Immature natural killer cell (primary cell): ENCODE measurements around the gene SCNN1G. TPM values are rescaled to one million over a fixed set of nuclear protein-coding genes. Genes with fewer than 3 reads are reported as not detected.

Experiments used
- DNase-seq, 3 donors: peaks; one replicate each; pipeline ENCODE4 v3.0.0; 2022; ENCODE audit warnings: mixed read lengths in 1 of 3
- H3K27ac Mint-ChIP-seq, 6 donors: one replicate each; pipeline ENCODE4 v1.8.0; 2020; ENCODE audit warnings: mixed read lengths in 6 of 6, mild to moderate bottlenecking in 5 of 6, inconsistent platforms in 4 of 6, moderate library complexity in 3 of 6
- H3K27me3 Mint-ChIP-seq, 3 donors: one replicate each; pipeline ENCODE4 v1.8.0; 2020 to 2021; ENCODE audit warnings: low read depth in 3 of 3, mild to moderate bottlenecking in 3 of 3, mixed read lengths in 3 of 3, moderate library complexity in 3 of 3, inconsistent platforms in 1 of 3
- H3K36me3 Mint-ChIP-seq, 3 donors: one replicate each; pipeline ENCODE4 v1.8.0; 2020; ENCODE audit warnings: mixed read lengths in 3 of 3, inconsistent platforms in 2 of 3, mild to moderate bottlenecking in 2 of 3
- H3K4me1 Mint-ChIP-seq, 2 donors: one replicate each; pipeline ENCODE4 v1.8.0; 2020; ENCODE audit warnings: inconsistent platforms in 2 of 2, mild to moderate bottlenecking in 2 of 2, mixed read lengths in 2 of 2, moderate library complexity in 1 of 2
- H3K4me3 Mint-ChIP-seq, 5 donors: one replicate each; pipeline ENCODE4 v1.8.0; 2020; ENCODE audit warnings: mild to moderate bottlenecking in 5 of 5, mixed read lengths in 5 of 5, inconsistent platforms in 3 of 5, moderate library complexity in 3 of 5
- H3K9me3 Mint-ChIP-seq, 6 donors: one replicate each; pipeline ENCODE4 v1.8.0; 2020; ENCODE audit warnings: mild to moderate bottlenecking in 6 of 6, mixed read lengths in 6 of 6, inconsistent platforms in 4 of 6, moderate library complexity in 3 of 6
- polyA plus RNA-seq, 3 donors: library from polyadenylated mRNA; unstranded; fragments of 300-500 nt; fragmentation: Illumina TruSeq; gene quantifications; one replicate each; pipeline ENCODE4 v1.2.3, GENCODE V29; 2021

Gene SCNN1G
- polyA plus RNA-seq, 3 donors from 2014 or later: not detected

DNA sequence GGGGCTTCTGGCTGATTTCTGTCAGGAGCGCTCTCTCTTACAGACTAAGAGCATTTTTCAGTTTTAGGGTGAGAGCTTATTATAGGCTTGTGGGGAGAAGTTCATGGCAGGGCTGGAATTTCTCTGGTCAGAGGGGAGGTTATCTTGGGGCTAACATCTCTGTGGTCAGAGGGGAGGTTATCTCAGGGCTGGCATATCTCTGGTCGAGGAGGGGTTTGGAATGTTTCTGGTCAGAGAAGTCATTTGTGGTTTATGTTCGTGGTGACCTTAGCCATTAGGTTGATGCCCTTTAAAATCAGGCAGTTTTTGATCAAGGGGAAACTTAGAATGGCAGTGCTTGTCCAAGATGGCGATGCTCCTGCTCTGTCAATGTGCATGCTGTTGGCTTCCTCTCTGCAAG lies 22.5 kb upstream of the SCNN1G start:
- H3K27ac Mint-ChIP-seq: no peak overlapping the region

DNA sequence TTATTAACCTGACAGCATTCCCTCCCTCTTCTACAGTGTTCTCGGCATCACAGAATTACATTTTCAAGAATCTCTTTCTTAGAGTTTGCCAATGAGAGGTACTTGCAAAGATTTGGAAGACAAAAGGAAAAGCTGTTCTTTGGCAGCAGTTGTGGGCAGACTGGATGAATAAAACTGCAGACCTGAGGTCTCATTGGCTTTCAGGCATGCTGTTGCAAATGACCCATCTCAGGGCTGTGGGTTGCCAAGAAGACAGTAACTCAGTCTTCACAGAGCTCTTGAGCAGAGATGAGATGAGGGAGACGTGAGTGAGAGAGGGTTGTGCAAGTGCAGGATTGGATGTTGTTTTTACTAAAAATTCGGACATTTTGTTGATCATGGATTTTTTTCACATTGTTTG lies 22.0 kb upstream of the SCNN1G start:
- no peak overlapping the region for H3K27ac Mint-ChIP-seq
- H3K4me3 Mint-ChIP-seq: no peak overlapping the region
- H3K27me3 Mint-ChIP-seq: peaks cover 7 to 20% (median 10%) of the 10 kb centered on the region in 3 donors
- peaks cover 4 to 5% of the 10 kb centered on the region in 2 donors for H3K4me1 Mint-ChIP-seq
- H3K36me3 Mint-ChIP-seq: no peaks in the 10 kb centered on the region
- H3K9me3 Mint-ChIP-seq: no peaks in the 10 kb centered on the region
- no peak for DNase-seq

More for the DNA sequence above, 22.5 kb upstream of the SCNN1G start:
- H3K36me3 Mint-ChIP-seq: no peaks in the 10 kb centered on the region
- no peaks in the 10 kb centered on the region for H3K9me3 Mint-ChIP-seq
- H3K4me3 Mint-ChIP-seq: no peak overlapping the region
- peaks cover 8 to 18% (median 12%) of the 10 kb centered on the region in 3 donors for H3K27me3 Mint-ChIP-seq
- no peak for DNase-seq
- peaks cover 4 to 5% of the 10 kb centered on the region in 2 donors for H3K4me1 Mint-ChIP-seq

DNA sequence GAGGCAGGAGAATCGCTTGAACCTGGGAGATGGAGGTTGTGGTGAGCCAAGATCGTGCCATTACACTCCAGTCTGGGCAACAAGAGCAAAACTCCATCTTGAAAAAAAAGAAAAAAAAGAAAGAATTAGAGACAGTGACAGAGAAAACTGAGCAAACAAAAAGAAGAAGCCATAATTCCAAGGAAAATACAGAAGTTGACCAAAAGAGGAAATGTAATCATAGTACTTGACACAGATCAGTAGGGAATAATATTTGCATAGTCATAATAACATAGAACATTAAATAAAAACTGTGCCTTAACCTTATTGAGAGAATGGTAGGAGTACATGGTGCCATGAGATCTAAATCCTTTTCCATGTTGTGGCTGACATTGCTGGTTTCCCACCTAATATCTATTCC lies 18.6 kb upstream of the SCNN1G start:
- H3K9me3 Mint-ChIP-seq: no peaks in the 10 kb centered on the region
- DNase-seq: no peak
- H3K27me3 Mint-ChIP-seq: peaks cover 7 to 20% (median 10%) of the 10 kb centered on the region in 3 donors

DNA sequence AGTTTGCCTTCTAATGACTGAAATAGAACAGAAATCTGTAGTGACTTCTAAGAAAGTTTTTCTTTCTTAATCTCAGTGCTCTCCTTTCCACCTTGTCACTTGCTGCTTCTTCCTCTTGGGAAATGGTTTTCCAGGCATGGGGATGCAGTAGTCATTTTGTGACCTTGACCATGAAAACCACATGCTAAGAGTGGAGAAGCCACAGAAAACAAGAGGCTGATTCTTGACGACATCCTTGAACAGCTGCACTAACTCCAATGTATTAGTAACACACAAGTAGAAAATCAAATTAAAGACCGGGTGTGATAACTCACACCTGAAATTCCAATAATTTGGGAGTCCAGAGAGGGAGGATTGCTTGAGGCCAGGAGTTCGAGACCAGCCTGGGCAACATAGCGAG lies 17.8 kb upstream of the SCNN1G start:
- no peaks in the 10 kb centered on the region for H3K36me3 Mint-ChIP-seq
- H3K4me3 Mint-ChIP-seq: no peak overlapping the region
- H3K4me1 Mint-ChIP-seq: no peaks in the 10 kb centered on the region
- no peaks in the 10 kb centered on the region for H3K9me3 Mint-ChIP-seq
- no peak for DNase-seq
- no peak overlapping the region for H3K27ac Mint-ChIP-seq
- peaks cover 7 to 20% (median 10%) of the 10 kb centered on the region in 3 donors for H3K27me3 Mint-ChIP-seq

More for the DNA sequence above, 18.6 kb upstream of the SCNN1G start:
- Mint-ChIP-seq H3K4me1 (no peaks in the 10 kb centered on the region), H3K4me3 (no peak overlapping the region), H3K36me3 (no peaks in the 10 kb centered on the region), H3K27ac (no peak overlapping the region)

DNA sequence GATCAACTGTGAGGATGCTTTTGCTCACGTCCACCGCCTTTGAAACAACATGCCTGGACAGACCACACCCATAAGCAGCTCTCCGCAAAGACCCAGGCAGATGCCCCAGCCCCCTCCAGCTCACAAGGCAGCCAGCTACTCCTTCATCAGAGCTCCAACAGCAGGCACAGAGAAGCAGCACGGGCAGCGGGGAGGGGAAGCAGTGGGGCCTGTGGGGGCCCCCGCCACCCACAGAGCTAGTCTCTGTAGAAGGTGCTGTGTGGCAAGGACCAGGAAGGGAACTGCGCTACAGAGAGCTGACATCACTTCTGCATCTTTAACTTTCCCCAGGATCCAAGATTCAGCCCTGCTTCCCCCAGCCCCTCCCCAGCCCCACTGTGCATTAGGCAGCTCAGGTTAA lies 10.0 kb upstream of the SCNN1G start:
- H3K27me3 Mint-ChIP-seq: peaks cover 3 to 19% (median 8%) of the 10 kb centered on the region in 3 donors
- no peaks in the 10 kb centered on the region for H3K4me1 Mint-ChIP-seq

DNA sequence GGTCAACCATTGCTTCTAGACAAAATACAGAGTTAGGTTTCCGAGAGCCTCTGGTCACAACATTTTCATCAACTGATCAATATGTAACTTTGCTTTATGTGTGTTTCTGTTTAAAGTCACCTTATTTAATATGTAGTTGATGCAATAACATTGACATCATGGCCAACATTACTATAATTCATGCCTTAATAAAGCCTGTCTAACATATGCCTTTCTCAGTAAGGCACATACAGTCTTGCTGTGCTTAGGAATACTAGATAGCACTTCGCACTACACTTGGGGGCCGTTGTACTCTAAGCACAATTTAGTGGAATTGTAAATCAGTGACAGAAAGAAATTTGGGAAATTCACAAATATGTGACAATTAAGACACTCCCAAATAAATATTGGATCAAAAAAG lies 9.6 kb upstream of the SCNN1G start:
- no peak overlapping the region for H3K27ac Mint-ChIP-seq
- no peaks in the 10 kb centered on the region for H3K4me1 Mint-ChIP-seq
- no peak for DNase-seq
- no peak overlapping the region for H3K4me3 Mint-ChIP-seq
- H3K36me3 Mint-ChIP-seq: no peaks in the 10 kb centered on the region
- H3K9me3 Mint-ChIP-seq: no peaks in the 10 kb centered on the region
- H3K27me3 Mint-ChIP-seq: peaks cover 3 to 19% (median 8%) of the 10 kb centered on the region in 3 donors

More for the DNA sequence above, 10.0 kb upstream of the SCNN1G start:
- Mint-ChIP-seq H3K4me3 (no peak overlapping the region), H3K27ac (no peak overlapping the region), H3K36me3 (no peaks in the 10 kb centered on the region), H3K9me3 (no peaks in the 10 kb centered on the region)
- DNase-seq: no peak

DNA sequence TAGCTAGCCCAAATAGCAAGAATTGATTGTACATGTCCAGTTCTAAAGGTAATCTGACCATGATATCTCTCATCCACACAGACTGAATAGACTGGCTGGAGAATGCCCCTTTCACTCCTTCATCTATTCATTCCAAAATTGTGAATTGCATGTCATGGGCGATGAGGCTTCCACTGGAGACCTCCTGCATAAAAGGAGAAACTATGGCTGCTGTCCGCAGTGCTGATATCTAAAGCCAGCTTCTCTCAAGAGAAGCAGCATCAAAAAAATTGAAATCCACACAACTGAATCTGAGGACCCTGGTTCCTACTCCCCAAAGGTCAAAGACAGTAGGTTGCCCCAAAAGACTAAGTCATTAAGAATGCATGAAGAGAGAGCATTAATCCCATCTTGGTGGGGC lies 7.9 kb upstream of the SCNN1G start:
- no peaks in the 10 kb centered on the region for H3K9me3 Mint-ChIP-seq
- peaks cover 3 to 23% (median 8%) of the 10 kb centered on the region in 3 donors for H3K27me3 Mint-ChIP-seq
- no peak overlapping the region for H3K4me3 Mint-ChIP-seq
- H3K36me3 Mint-ChIP-seq: no peaks in the 10 kb centered on the region
- no peak for DNase-seq
- H3K27ac Mint-ChIP-seq: no peak overlapping the region
- no peaks in the 10 kb centered on the region for H3K4me1 Mint-ChIP-seq

DNA sequence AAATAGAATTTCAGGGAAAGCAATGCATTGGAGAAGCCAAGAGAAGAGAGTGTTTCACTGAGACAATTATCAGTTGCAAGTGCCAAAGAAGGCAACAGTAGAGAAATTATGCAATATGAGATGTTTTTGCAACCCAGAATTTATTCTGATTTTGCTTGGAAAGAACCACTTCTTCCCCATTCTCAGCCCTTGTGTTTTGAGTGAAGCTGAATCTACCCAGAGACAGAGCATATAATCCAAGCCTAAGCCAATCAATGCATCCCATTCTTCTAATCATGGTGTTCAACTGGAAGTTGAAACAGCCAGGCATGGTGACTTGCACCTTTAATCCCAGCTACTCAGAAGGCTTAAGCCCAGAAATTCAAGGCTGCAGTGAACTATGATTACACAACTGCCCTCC lies 6.9 kb upstream of the SCNN1G start:
- Mint-ChIP-seq H3K9me3 (no peaks in the 10 kb centered on the region), H3K27ac (no peak overlapping the region), H3K27me3 (peaks cover 5 to 21% (median 8%) of the 10 kb centered on the region in 3 donors), H3K36me3 (no peaks in the 10 kb centered on the region), H3K4me3 (no peak overlapping the region), H3K4me1 (no peaks in the 10 kb centered on the region)
- no peak for DNase-seq

DNA sequence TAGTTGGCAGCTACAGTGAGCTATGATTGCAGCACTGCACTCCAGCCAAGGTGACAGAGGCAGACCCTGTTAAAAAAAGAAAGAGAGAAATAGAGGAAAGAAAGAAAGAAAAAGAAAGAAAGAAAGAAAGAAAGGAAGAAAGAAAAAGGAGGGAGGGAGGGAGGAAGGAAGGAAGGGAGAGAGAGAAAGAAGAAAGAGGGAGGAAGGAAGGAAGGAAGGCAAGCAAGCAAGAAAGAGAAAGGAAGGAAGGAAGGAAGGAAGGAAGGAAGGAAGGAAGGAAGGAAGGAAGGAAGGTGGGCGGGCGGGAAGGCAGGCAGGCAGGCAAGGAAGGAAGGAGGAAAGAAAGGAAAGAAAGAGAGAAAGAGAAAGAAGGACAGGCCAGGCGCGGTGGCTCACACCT lies 1.0 kb upstream of the SCNN1G start:
- Mint-ChIP-seq H3K4me3 (peak overlapping the region in 2 of 5 donors; percentile 3 to 58), H3K9me3 (peaks cover 0 to 2% (median 0%) of the 10 kb centered on the region in 6 donors), H3K27me3 (peaks cover 6 to 35% (median 9%) of the 10 kb centered on the region in 3 donors), H3K36me3 (peaks cover 0 to 5% (median 0%) of the 10 kb centered on the region in 3 donors), H3K4me1 (peaks cover 11 to 13% of the 10 kb centered on the region in 2 donors), H3K27ac (no peak overlapping the region)
- DNase-seq: no peak

DNA sequence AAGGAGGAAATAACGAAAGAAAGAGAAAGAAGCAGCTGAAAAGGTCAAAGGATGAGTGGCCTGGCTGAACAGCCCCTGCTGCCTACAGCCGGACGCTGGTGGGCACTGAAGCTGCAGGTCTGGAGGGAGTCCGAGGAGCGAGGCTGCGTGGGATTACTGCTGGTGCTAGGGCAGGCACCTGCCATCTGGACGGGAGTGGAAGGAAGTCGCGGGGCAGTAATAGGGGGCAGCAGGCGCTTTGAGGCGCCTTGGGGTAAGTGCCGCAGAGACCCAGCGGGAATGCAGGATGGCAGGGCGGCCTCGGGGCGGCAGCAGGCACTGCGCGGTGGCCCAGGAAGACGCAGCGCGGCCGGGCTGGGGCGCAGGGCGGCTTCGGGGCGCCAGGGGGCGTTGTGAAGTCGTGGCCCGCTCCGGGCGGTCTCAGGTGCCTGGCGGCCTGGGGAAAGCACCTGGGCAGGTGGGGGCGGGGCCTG lies 303 bp upstream of the SCNN1G start:
- H3K36me3 Mint-ChIP-seq: peaks cover 0 to 5% (median 0%) of the 10 kb centered on the region in 3 donors
- DNase-seq: peak; percentile 15 to 31 (median 28)
- peak overlapping the region; percentile 33 to 76 (median 52) for H3K4me3 Mint-ChIP-seq
- H3K27ac Mint-ChIP-seq: peak overlapping the region in 1 of 6 donors; percentile 76
- H3K4me1 Mint-ChIP-seq: peaks cover 11 to 13% of the 10 kb centered on the region in 2 donors
- peaks cover 0 to 2% (median 0%) of the 10 kb centered on the region in 6 donors for H3K9me3 Mint-ChIP-seq
- H3K27me3 Mint-ChIP-seq: peaks cover 6 to 35% (median 9%) of the 10 kb centered on the region in 3 donors

DNA sequence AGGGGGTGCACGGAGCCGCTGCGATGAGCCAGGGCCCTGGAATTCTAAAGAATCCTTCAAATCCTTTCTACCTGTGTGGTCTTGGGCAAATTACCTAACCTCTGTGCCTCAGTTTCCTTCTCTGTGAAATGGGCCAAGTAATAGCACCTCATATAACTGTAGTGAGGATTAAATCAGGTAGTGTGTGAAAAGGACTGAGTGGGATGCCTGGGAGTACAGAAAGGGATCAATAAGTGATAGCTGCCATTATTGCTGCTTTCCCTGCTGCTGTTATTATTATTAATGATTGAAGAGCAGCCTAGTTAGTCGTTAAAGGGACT lies 958 bp downstream of the SCNN1G start:
- DNase-seq: no peak
- Mint-ChIP-seq H3K9me3 (peaks cover 0 to 2% (median 0%) of the 10 kb centered on the region in 6 donors), H3K27me3 (peaks cover 9 to 40% (median 10%) of the 10 kb centered on the region in 3 donors), H3K4me3 (peak overlapping the region in 2 of 5 donors; percentile 4 to 44), H3K4me1 (peaks cover 11 to 13% of the 10 kb centered on the region in 2 donors), H3K36me3 (peaks cover 0 to 5% (median 0%) of the 10 kb centered on the region in 3 donors), H3K27ac (no peak overlapping the region)

DNA sequence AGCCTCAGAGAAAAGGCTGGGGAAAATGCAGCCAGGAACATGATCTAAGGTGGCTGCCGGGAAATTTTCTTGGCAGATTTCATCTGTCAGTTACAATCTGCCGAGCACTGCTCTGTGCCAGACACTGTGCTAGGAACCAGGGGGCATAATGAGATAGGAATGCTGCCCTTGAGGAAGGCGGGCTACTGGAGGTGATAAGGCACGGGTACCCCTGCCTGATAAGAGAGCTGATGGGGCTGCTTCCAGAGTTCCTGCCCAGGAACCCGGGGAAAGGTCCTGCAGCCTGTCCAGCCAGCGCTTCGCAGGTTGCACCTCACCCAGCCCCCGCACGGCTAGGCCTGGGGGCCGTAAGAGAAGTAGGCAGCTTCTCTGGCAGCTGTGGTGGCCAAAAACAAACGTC lies 3.1 kb downstream of the SCNN1G start:
- Mint-ChIP-seq H3K4me3 (no peak overlapping the region), H3K27me3 (peaks cover 7 to 45% (median 10%) of the 10 kb centered on the region in 3 donors), H3K36me3 (peaks cover 0 to 5% (median 0%) of the 10 kb centered on the region in 3 donors), H3K9me3 (peaks cover 0 to 2% (median 0%) of the 10 kb centered on the region in 6 donors), H3K4me1 (peaks cover 11 to 13% of the 10 kb centered on the region in 2 donors), H3K27ac (no peak overlapping the region)
- DNase-seq: no peak

DNA sequence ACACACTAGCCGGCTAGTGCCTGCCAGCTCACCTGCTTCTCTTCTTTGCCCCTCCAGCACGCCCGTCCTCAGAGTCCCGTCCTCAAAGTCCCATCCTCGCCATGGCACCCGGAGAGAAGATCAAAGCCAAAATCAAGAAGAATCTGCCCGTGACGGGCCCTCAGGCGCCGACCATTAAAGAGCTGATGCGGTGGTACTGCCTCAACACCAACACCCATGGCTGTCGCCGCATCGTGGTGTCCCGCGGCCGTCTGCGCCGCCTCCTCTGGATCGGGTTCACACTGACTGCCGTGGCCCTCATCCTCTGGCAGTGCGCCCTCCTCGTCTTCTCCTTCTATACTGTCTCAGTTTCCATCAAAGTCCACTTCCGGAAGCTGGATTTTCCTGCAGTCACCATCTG lies 3.6 kb downstream of the SCNN1G start:
- H3K36me3 Mint-ChIP-seq: peaks cover 0 to 5% (median 0%) of the 10 kb centered on the region in 3 donors
- H3K9me3 Mint-ChIP-seq: peaks cover 0 to 2% (median 0%) of the 10 kb centered on the region in 6 donors
- H3K4me3 Mint-ChIP-seq: no peak overlapping the region
- DNase-seq: no peak
- peaks cover 8 to 43% (median 10%) of the 10 kb centered on the region in 3 donors for H3K27me3 Mint-ChIP-seq
- peaks cover 11 to 12% of the 10 kb centered on the region in 2 donors for H3K4me1 Mint-ChIP-seq
- H3K27ac Mint-ChIP-seq: no peak overlapping the region

DNA sequence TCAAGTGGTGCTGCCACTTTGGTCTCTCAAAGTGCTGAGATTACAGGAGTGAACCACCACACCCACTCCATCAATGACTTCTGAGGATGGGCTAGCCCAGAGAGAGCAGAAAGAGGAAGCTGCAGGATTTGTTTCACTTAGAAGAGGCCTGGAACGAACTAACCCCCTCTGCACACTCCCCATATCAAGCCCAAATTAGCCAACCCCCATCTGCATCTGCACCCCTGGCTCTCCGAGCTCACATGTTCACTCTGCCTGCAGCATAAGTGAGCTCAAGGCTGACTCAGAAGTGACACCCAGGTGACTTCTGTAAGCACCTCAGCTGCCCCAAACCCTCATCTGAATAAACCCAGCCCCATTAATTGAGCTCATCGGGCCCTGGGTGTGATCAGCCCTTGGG lies 4.8 kb downstream of the SCNN1G start:
- Mint-ChIP-seq H3K4me1 (peaks cover under 1 to 2% of the 10 kb centered on the region in 2 donors), H3K36me3 (no peaks in the 10 kb centered on the region), H3K27me3 (peaks cover 8 to 39% (median 12%) of the 10 kb centered on the region in 3 donors), H3K27ac (no peak overlapping the region), H3K9me3 (no peaks in the 10 kb centered on the region), H3K4me3 (no peak overlapping the region)
- no peak for DNase-seq

DNA sequence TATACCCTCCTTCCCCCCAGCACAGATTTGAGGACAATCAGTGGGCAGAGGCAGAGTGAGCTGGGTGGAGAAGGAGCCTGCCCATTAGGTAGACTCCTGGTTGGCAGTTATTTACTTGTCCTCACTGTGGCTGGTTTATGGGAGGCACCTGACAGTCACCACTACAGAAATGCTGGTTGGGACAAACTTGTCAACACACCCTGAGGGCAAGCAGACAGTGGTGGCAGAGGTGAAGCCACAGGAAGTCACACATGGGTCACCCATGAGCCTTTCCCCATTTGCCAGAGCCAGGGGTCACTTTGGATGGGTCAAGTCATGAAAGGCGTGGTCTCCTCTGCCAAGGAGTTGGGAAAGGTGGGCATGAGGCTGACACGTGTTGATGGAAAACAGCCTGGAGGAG lies 6.4 kb downstream of the SCNN1G start:
- Mint-ChIP-seq H3K4me3 (no peak overlapping the region), H3K4me1 (no peaks in the 10 kb centered on the region), H3K27ac (no peak overlapping the region), H3K36me3 (no peaks in the 10 kb centered on the region), H3K9me3 (no peaks in the 10 kb centered on the region), H3K27me3 (peaks cover 8 to 34% (median 10%) of the 10 kb centered on the region in 3 donors)
- no peak for DNase-seq
